DMS114 treated with DMSO at 0.1 percent for 48 hours (cell line): Measurements from ENCODE around the gene TGFBR2.

Experiments
- DNase-seq: peaks from one replicate; lab custom pipeline; 2025; ENCODE audit not compliant: unreplicated experiment; lab: John Stamatoyannopoulos, UW

TGFBR2 gene

GRCh38 chr3:30634761-30635735 is 28.6 kb downstream of the TGFBR2 start:
- DNase-seq = no peak

GRCh38 chr3:30637310-30638219 is 31.2 kb downstream of the TGFBR2 start:
- no peak for DNase-seq

GRCh38 chr3:30638685-30639412 is 32.4 kb downstream of the TGFBR2 start:
- no peak for DNase-seq

GRCh38 chr3:30639937-30640336 is 33.5 kb downstream of the TGFBR2 start:
- DNase-seq = no peak

DNA sequence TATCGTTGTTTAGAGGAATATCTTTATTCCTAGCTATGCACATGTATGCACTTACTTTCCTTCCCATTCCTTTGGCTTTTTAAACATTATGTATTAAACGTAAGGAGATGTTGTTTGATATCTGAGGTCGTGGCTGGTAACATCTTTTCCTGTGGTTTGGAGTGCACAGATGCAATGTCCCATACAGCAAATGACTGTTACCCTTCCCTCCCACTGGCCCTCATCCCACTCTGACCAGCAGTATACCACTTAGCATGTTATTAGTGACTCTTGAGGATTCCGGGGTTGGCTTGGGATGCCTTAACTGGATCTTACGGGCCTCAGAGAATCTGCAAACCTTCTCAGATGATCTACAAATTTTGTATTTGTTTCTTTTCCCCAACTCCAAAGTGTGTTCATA is 34.5 kb downstream of the TGFBR2 start:
- no peak for DNase-seq

DNA sequence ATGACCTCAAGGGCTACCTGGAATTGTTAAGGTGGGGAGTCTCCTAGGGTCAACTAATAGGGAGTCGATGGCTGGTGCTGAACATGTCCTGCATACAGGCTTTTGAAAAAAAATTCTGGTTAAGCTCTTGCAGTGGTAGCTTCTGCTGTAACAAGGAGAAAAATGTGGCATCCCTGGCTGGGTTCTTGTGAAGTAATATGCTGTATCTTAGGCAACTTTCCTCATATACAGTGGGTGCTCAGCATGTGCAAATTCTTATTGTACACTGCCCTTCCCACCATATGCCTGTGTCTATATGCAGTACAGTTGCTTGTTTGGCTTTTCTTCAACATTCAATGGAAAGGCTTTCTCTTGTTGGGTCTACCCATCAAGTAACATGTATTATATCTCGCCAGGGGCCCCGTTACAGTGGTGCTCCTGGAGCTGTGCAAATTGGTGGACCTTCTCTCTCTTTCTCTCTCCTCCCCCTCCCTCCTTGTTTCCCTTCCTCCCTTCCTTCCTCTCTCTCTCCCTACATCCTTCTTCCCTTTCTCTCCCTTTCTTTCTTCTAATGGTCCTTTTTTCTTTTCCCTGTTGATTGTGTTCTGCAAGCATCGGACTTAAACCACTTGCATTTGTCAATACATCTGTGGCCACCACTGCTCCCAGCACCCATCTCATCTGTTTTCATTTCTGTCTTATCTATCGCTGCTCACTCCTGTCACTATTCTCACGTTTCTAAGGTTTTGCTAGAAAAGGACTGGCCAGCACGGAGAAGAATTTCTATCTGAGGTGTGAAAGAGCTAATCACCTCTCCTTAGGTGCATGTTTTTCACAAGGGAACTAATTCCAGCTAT is 35.2 kb downstream of the TGFBR2 start:
- no peak for DNase-seq

GRCh38 chr3:30642849-30643361 is 36.5 kb downstream of the TGFBR2 start:
- DNase-seq = no peak

- DNase-seq = no peak
Measured at GRCh38 chr3:30643763-30644462, 37.5 kb downstream of the TGFBR2 start.

GRCh38 chr3:30644615-30645014 is 38.2 kb downstream of the TGFBR2 start:
- no peak for DNase-seq

GRCh38 chr3:30645077-30645476 is 38.7 kb downstream of the TGFBR2 start:
- no peak for DNase-seq

DNA sequence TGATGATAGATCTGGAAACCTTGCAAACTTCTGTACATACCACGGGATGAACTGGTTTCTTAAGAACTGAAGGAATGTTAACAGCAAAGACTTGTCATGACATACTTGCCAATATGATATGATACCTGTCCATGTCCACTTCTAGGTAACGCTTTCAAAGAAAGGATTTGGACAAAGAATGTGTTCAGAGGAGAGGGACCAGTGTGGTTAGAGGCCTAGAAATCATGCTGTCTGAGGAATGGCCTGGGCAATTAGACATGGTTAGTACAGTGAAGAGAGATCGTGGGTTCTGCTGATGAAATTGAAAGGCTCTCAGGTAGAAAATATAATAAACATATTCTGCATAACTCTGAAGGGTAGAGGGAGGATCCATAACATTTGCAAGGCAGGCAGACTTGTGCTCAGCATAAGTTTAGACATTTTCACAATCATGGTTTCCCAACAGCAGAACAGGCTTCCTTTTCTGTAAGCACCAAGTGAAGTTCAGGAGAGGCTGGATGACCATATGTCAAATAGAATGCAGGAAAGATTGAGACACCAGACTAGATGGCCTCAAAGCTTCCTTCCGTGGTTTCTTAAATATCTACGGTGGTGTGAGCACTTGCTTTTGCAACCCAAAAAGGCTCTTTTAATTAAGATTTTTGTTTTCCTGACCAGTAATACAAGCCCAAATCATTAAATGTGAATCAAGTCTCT is 39.9 kb downstream of the TGFBR2 start:
- no peak for DNase-seq

GRCh38 chr3:30646961-30647752 is 40.8 kb downstream of the TGFBR2 start:
- DNase-seq = no peak

GRCh38 chr3:30648670-30649357 is 42.4 kb downstream of the TGFBR2 start:
- DNase-seq = no peak

DNA sequence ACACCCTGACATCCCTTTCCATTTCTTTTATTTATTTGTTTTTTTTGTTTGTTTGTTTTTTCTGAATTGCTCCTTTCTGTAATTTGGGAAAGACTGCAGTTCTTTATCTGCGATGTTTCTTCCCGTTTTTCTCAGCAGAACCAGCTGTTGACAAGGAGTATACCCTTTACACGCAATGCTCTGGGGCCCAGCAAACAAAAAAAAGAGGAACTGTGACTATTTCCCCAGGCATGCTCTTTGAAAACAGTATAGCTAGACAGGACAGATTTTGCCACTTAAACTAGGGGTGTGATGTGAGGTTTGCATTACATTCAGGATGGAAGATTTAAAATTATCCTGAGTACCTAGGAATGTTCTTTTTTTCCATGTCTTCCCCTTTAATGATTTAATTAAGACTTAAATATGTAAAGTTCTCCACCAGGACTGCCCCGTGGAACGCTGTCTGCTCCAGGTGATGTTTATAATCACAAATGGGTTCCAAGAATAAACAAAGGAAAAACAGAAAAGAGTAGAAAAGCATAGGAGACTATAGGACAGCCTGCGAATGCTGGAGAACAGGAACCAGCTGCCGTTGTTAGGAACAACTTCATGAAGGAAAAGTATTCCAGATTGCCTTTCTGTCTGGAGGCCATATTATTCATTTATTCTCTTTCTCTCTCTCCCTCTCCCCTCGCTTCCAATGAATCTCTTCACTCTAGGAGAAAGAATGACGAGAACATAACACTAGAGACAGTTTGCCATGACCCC is 43.3 kb downstream of the TGFBR2 start:
- no peak for DNase-seq

DNA sequence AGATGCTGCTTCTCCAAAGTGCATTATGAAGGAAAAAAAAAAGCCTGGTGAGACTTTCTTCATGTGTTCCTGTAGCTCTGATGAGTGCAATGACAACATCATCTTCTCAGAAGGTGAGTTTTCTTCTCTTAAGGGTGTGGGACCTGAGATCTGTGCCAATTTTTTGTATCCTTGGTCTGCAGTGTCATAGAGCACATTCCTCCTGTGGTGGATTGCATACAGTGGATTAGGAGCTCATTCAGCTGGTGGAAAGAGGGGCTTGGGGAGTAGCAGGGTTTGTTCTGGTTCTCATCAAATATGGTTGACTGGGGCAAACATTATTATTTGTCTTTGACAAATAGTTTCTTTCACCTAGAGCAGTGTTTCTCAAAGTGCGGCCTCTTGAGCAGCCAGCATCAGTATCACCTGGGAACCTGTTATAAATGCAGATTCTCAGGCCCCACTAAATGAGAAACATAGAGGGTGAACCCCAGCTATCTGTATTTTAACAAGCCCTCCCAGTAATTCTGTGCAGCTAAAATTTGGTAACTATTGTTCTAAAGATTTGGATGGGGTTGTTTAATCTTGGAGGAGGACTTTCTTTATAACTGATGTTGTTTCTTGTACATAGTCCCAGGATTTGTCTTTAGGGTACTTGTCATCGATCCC is 44.1 kb downstream of the TGFBR2 start:
- DNase-seq = no peak

DNA sequence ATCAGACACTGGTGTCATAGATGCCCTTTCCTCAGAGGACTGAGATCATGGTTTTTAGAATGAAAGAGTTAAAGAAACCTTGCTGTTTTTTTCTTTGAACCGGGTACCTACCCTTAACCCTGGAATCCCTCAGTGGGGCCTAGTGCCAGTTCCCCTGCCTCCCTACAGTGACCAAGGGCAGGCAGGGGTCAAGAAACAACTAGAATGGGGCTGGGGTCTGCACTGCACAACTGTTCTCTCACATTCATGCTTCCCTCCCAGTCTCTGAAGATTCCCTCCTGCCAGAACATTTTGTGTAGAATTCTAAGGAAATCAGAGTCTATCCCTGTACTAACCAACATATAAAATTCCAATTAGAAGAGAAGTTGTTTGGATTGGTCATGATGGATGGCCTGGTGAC is 47.9 kb downstream of the TGFBR2 start:
- DNase-seq = no peak
